C1 segment of cervical spinal cord (tissue), 14 donors: Measurements from ENCODE around the gene SHISAL1.
"Not testable (repeated sequence)": the region's sequence is repeated elsewhere in the genome, so short reads cannot be mapped to it uniquely, and the experiment has no call there.

Experiments used
- DNase-seq, 14 donors: peaks; one replicate each; lab custom pipeline; 2025; lab: John Stamatoyannopoulos, UW

The SHISAL1 gene

GRCh38 chr22:44237290-44237689 is 75.5 kb downstream of the SHISAL1 start:
- DNase-seq = no peak

GRCh38 chr22:44234372-44234771 is 78.4 kb downstream of the SHISAL1 start:
- not testable (repeated sequence) for DNase-seq

- DNase-seq = no peak
These were observed 81.5 kb downstream of the SHISAL1 start for GRCh38 chr22:44231233-44231632.

GRCh38 chr22:44229809-44230208 is 82.9 kb downstream of the SHISAL1 start:
- no peak for DNase-seq

GRCh38 chr22:44229331-44229730 is 83.4 kb downstream of the SHISAL1 start:
- no peak for DNase-seq

- DNase-seq = no peak
These were observed 86.9 kb downstream of the SHISAL1 start for GRCh38 chr22:44225812-44226211.

GRCh38 chr22:44225091-44225689 is 87.6 kb downstream of the SHISAL1 start:
- no peak for DNase-seq

- DNase-seq = no peak
These were observed 88.6 kb downstream of the SHISAL1 start for GRCh38 chr22:44224166-44224565.

GRCh38 chr22:44221710-44222475 is 90.9 kb downstream of the SHISAL1 start:
- DNase-seq = no peak

GRCh38 chr22:44220727-44221680 is 91.7 kb downstream of the SHISAL1 start:
- DNase-seq = no peak

GRCh38 chr22:44219101-44219870 is 93.5 kb downstream of the SHISAL1 start:
- no peak for DNase-seq

GRCh38 chr22:44218071-44218470 is 94.7 kb downstream of the SHISAL1 start:
- DNase-seq = no peak

GRCh38 chr22:44217346-44217745 is 95.4 kb downstream of the SHISAL1 start:
- DNase-seq = no peak

- DNase-seq = no peak
These were observed 97.5 kb downstream of the SHISAL1 start for GRCh38 chr22:44215287-44215686.

GRCh38 chr22:44214764-44215163 is 98.0 kb downstream of the SHISAL1 start:
- DNase-seq = no peak

GRCh38 chr22:44214187-44214586 is 98.6 kb downstream of the SHISAL1 start:
- DNase-seq = no peak

GRCh38 chr22:44213489-44214043 is 99.2 kb downstream of the SHISAL1 start:
- no peak for DNase-seq

GRCh38 chr22:44212936-44213335 is 99.8 kb downstream of the SHISAL1 start:
- no peak for DNase-seq

- DNase-seq = no peak
These were observed 100.5 kb downstream of the SHISAL1 start for GRCh38 chr22:44211946-44212930.
